Measurements from ENCODE around the gene MED27.

DNA sequence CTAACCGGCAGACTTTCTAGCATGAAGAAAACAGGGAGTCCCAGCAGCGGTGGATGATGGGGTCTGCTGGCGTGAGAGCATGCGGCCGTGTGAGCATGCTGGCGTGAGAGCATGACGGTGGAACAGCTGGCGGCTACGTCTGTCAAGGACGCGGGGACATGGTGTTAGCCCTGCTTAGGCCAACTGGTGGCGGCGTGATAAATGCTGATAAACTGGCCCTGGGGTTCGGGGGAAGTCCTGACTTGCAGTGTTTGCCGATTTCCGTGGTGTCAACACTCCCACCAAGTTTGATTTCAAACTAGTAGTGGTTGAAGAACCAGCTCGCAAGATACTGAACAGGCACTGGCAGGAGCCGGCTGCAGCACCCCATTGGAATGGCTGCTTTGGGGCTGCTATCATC is 217.4 kb downstream of the MED27 start:
- TF ChIP-seq EZH2 (IDR thresholded peaks at IDR 0.05; ENCODE audit: insufficient read depth, poor library complexity, severe bottlenecking), result no peak
- no peak for TF ChIP-seq EZH2phosphoT487 (IDR thresholded peaks at IDR 0.05; ENCODE audit: insufficient read depth, low read depth)
